ENCODE results near the gene ART1.

DNA sequence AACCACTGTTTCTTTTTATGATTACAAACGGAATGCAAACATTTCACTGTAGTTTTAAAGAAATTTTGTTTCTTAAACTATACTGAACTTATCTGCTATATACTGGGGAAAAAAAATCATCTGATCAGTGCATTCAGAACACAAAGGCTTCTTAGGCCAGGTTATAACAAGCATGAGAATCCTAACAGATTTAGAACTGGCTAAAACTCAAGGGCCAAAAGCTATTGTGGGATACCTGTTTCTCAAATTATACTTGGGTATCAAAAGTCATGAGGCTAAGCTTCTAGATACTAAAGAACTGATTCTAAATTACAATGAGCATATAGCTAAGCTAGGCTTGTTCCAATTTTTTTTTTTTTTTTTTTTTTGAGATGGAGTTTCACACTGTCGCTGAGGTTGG lies 56.0 kb downstream of the ART1 start:
- TF ChIP-seq POLR2A (IDR thresholded peaks at IDR 0.05; ENCODE audit: low read depth, low read length) = no peak
- TF ChIP-seq, protein P1, sequence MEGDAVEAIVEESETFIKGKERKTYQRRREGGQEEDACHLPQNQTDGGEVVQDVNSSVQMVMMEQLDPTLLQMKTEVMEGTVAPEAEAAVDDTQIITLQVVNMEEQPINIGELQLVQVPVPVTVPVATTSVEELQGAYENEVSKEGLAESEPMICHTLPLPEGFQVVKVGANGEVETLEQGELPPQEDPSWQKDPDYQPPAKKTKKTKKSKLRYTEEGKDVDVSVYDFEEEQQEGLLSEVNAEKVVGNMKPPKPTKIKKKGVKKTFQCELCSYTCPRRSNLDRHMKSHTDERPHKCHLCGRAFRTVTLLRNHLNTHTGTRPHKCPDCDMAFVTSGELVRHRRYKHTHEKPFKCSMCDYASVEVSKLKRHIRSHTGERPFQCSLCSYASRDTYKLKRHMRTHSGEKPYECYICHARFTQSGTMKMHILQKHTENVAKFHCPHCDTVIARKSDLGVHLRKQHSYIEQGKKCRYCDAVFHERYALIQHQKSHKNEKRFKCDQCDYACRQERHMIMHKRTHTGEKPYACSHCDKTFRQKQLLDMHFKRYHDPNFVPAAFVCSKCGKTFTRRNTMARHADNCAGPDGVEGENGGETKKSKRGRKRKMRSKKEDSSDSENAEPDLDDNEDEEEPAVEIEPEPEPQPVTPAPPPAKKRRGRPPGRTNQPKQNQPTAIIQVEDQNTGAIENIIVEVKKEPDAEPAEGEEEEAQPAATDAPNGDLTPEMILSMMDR (IDR thresholded peaks at IDR 0.05; ENCODE audit: extremely low read depth in 1 of 2, insufficient read depth in 1 of 2, low read depth in 1 of 2, low read length in 2 of 2) = no peak
- TF ChIP-seq, protein P2, sequence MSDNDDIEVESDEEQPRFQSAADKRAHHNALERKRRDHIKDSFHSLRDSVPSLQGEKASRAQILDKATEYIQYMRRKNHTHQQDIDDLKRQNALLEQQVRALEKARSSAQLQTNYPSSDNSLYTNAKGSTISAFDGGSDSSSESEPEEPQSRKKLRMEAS (IDR thresholded peaks at IDR 0.05; ENCODE audit: insufficient read depth, insufficient read length) = no peak
- no peak for TF ChIP-seq POLR2AphosphoS5 (IDR thresholded peaks at IDR 0.05; ENCODE audit: insufficient read depth, low read depth, low read length)
- no peak for TF ChIP-seq EZH2 (IDR thresholded peaks at IDR 0.05; ENCODE audit: borderline replicate concordance, low read depth, low read length, severe bottlenecking)
- no peak for TF ChIP-seq JUN (IDR thresholded peaks at IDR 0.05; ENCODE audit: borderline replicate concordance, insufficient read depth, insufficient read length, low read depth)
- no peak for TF ChIP-seq MYC (IDR thresholded peaks at IDR 0.05; ENCODE audit: low read depth, low read length)
- no peak for TF ChIP-seq FOS (IDR thresholded peaks at IDR 0.05; ENCODE audit: borderline replicate concordance, insufficient read depth, low read length)

Data from endothelial cell of umbilical vein (primary cell).